ENCODE data around the gene COBLL1.

Gene COBLL1

DNA sequence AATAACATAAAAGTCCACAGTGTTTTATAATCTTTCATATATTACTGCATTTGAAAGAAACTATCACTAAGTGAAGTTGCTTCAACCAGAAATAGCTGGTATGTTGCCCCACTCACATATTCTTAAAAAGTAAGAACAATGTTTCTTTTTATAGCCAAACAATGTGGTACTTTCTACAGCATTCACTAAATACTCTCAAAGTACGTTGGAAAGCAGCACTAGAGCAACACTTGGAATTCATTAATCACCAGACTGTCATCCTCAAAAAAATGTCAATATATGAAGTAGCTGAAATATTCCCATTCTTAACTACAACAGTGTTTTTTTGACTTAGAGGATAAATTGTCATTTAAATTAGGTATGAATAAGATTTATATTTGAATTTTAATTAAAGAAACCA lies 32.8 kb downstream of the COBLL1 start (continued):
- no peak for TF ChIP-seq ZNF830 (tag by site-specific recombination; IDR thresholded peaks at IDR 0.05; ENCODE audit: low read depth)
- TF ChIP-seq KLF9 (tag by site-specific recombination; IDR thresholded peaks at IDR 0.05; ENCODE audit: low read depth) = no peak

DNA sequence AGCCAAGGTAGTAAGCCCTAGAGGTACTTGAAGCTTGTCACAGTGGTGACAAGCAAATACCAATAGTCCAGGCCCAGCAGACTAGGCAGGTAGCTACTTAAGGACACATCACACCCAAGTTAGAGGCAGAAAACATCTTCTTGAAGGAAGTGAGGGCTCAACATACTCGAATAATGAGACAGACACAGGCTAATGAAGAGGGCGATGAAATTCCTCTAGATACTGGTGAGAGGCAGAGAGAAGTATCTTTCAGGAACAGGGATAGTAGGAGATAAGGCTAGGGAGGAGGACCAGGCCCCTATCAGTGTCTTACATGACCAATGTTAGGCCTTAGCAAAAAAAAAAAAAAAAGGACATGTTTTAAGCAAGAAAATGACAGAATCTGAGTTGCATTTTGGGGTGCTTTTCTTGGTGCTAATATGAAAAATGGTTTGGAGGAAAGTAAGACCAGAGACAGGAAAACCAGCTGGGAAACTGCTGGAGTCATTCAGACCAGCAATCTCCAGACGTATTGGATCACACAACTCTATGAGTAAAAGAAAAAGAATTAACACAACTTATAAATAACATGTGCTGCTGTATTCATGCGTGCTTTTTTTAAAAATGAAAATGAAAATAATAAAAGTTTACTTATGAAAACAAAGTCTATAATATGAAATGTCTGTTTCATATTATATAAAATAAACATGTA lies 37.7 kb downstream of the COBLL1 start:
- Histone ChIP-seq H3K9me3 (ENCODE audit: control insufficient read depth, insufficient read depth, low read depth, low read length) (no peaks in the 10 kb centered on the region), H3K27ac (ENCODE audit: extremely low read depth, low read depth, low read length) (no peak overlapping the region), H3K4me1 (ENCODE audit: control insufficient read depth, insufficient read depth, low read length) (no peaks in the 10 kb centered on the region), H3K36me3 (ENCODE audit: control insufficient read depth in 2 of 2, insufficient read depth in 1 of 2, low read length in 2 of 2) (no peaks in the 10 kb centered on the region), H3K4me3 (ENCODE audit: low read depth, low read length) (no peak overlapping the region)
- CTCF ChIA-PET = no interaction called here
- POLR2A ChIA-PET = interaction anchor here (0.6 kb wide), 1 partner anchor 40 kb away, joined by 8 read pairs; no protein-coding TSS in a partner anchor
- TF ChIP-seq SCRT2 (tag by site-specific recombination; IDR thresholded peaks at IDR 0.05) (no peak), ZNF610 (tag by site-specific recombination; IDR thresholded peaks at IDR 0.05; ENCODE audit: borderline replicate concordance) (no peak), ZNF292 (tag by site-specific recombination; IDR thresholded peaks at IDR 0.05; ENCODE audit: borderline replicate concordance, low read depth) (no peak), SP3 (tag by site-specific recombination; IDR thresholded peaks at IDR 0.05) (no peak), ZNF311 (tag by site-specific recombination; IDR thresholded peaks at IDR 0.05; ENCODE audit: borderline replicate concordance) (no peak), ZFHX2 (tag by site-specific recombination; conservative IDR thresholded peaks at IDR 0.05) (no peak)
- TF ChIP-seq, protein P1, sequence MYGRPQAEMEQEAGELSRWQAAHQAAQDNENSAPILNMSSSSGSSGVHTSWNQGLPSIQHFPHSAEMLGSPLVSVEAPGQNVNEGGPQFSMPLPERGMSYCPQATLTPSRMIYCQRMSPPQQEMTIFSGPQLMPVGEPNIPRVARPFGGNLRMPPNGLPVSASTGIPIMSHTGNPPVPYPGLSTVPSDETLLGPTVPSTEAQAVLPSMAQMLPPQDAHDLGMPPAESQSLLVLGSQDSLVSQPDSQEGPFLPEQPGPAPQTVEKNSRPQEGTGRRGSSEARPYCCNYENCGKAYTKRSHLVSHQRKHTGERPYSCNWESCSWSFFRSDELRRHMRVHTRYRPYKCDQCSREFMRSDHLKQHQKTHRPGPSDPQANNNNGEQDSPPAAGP (tag by site-specific recombination; IDR thresholded peaks at IDR 0.05) = no peak

DNA sequence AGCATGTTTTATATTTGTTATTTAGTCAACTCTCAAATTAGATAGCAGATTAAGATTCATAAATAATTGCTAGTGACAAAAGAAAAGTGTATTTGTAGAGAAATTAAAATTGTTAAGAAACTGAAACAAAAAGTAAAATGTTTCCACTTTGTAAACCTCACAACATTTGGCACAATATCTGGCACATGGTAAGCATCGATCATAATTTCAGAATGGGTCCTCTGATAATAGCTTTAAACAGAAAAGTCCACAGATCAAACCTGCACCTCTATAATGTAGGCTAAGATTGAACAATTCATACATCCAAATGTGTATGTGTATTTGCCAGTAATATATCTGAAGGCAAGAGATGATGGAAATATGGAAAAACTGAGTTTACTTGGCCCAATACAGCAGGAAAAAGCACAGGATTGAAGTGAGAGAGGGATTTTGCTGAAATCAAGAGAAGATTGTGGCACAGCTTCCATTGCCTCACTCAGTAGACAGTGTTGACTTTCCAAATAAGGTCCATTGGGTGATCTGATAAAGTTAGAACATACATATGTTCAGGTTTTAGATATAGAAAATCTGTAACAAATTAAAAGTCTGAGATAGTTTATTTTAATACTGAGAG lies 39.4 kb downstream of the COBLL1 start:
- Histone ChIP-seq H3K27ac (ENCODE audit: extremely low read depth, low read depth, low read length) (no peak overlapping the region), H3K36me3 (ENCODE audit: control insufficient read depth in 2 of 2, insufficient read depth in 1 of 2, low read length in 2 of 2) (no peaks in the 10 kb centered on the region), H3K4me3 (ENCODE audit: low read depth, low read length) (no peak overlapping the region), H3K4me1 (ENCODE audit: control insufficient read depth, insufficient read depth, low read length) (no peaks in the 10 kb centered on the region), H3K9me3 (ENCODE audit: control insufficient read depth, insufficient read depth, low read depth, low read length) (no peaks in the 10 kb centered on the region)
- CTCF ChIA-PET = no interaction called here
- TF ChIP-seq ZNF37A (tag by site-specific recombination; IDR thresholded peaks at IDR 0.05) = no peak
- no peak for TF ChIP-seq ZNF266 (tag by site-specific recombination; IDR thresholded peaks at IDR 0.05; ENCODE audit: low read depth)
- TF ChIP-seq ZNF112 (tag by site-specific recombination; IDR thresholded peaks at IDR 0.05) = no peak
- POLR2A ChIA-PET = no interaction called here

DNA sequence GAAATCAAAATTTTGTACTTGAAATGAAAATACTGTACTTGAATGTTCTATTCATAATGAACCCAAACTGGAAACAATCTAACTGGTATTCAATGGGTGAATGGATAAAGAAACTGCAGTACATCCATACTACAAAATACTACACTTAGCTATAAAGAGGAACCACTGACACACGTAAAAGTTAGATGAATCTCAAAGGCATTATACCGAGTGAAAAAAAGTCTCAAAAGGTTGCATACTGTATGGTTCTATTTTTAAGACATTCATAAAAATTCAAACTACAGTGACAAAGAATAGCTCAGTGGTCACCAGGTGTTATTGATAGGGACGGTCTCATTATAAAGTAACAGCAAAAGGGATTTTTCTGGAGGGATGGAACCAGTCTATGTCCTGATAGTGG lies 41.1 kb downstream of the COBLL1 start:
- no peaks in the 10 kb centered on the region for H3K4me1 ChIP-seq (ENCODE audit: control insufficient read depth, insufficient read depth, low read length)
- H3K27ac ChIP-seq (ENCODE audit: extremely low read depth, low read depth, low read length) = no peak overlapping the region
- H3K36me3 ChIP-seq (ENCODE audit: control insufficient read depth in 2 of 2, insufficient read depth in 1 of 2, low read length in 2 of 2) = no peaks in the 10 kb centered on the region
- TF ChIP-seq ZNF211 (tag by site-specific recombination; IDR thresholded peaks at IDR 0.05; ENCODE audit: low read depth) = no peak
- no peak for TF ChIP-seq OSR2 (tag by site-specific recombination; IDR thresholded peaks at IDR 0.05)
- TF ChIP-seq, protein P2, sequence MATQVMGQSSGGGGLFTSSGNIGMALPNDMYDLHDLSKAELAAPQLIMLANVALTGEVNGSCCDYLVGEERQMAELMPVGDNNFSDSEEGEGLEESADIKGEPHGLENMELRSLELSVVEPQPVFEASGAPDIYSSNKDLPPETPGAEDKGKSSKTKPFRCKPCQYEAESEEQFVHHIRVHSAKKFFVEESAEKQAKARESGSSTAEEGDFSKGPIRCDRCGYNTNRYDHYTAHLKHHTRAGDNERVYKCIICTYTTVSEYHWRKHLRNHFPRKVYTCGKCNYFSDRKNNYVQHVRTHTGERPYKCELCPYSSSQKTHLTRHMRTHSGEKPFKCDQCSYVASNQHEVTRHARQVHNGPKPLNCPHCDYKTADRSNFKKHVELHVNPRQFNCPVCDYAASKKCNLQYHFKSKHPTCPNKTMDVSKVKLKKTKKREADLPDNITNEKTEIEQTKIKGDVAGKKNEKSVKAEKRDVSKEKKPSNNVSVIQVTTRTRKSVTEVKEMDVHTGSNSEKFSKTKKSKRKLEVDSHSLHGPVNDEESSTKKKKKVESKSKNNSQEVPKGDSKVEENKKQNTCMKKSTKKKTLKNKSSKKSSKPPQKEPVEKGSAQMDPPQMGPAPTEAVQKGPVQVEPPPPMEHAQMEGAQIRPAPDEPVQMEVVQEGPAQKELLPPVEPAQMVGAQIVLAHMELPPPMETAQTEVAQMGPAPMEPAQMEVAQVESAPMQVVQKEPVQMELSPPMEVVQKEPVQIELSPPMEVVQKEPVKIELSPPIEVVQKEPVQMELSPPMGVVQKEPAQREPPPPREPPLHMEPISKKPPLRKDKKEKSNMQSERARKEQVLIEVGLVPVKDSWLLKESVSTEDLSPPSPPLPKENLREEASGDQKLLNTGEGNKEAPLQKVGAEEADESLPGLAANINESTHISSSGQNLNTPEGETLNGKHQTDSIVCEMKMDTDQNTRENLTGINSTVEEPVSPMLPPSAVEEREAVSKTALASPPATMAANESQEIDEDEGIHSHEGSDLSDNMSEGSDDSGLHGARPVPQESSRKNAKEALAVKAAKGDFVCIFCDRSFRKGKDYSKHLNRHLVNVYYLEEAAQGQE (tag by site-specific recombination; IDR thresholded peaks at IDR 0.05) = no peak
- no peak for TF ChIP-seq ZNF776 (tag by site-specific recombination; IDR thresholded peaks at IDR 0.05; ENCODE audit: borderline replicate concordance)
- TF ChIP-seq, protein P3, sequence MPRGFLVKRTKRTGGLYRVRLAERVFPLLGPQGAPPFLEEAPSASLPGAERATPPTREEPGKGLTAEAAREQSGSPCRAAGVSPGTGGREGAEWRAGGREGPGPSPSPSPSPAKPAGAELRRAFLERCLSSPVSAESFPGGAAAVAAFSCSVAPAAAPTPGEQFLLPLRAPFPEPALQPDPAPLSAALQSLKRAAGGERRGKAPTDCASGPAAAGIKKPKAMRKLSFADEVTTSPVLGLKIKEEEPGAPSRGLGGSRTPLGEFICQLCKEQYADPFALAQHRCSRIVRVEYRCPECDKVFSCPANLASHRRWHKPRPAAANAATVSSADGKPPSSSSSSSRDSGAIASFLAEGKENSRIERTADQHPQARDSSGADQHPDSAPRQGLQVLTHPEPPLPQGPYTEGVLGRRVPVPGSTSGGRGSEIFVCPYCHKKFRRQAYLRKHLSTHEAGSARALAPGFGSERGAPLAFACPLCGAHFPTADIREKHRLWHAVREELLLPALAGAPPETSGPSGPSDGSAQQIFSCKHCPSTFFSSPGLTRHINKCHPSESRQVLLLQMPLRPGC (tag by site-specific recombination; IDR thresholded peaks at IDR 0.05) = no peak
- ChIA-PET CTCF (interaction anchor here (0.6 kb wide), 1 partner anchor 19 kb away, joined by 3 read pairs; no protein-coding TSS in a partner anchor), POLR2A (no interaction called here)
- H3K4me3 ChIP-seq (ENCODE audit: low read depth, low read length) = no peak overlapping the region
- no peaks in the 10 kb centered on the region for H3K9me3 ChIP-seq (ENCODE audit: control insufficient read depth, insufficient read depth, low read depth, low read length)

All from HEK293 (cell line).